Loucy (cell line): ENCODE measurements around the gene APOOL.

Experiments used
- H2AFZ ChIP-seq: fragments of 200-600 bp; sonication (generic); 2 replicates; pipeline ENCODE4 v1.6.0; 2016; ENCODE audit warnings: antibody characterized with exemption, mild to moderate bottlenecking, low read length, moderate library complexity
- H3F3A ChIP-seq: fragments of 200-600 bp; 2 replicates; pipeline ENCODE4 v1.6.0; 2016; ENCODE audit warnings: antibody characterized with exemption, low read depth, mild to moderate bottlenecking
- H3K27me3 ChIP-seq: fragments of 200-600 bp; sonication (generic); 2 replicates; pipeline ENCODE4 v1.6.1; 2014; ENCODE audit warnings: low read length, mild to moderate bottlenecking; ENCODE audit not compliant: insufficient read depth, poor library complexity, severe bottlenecking
- H3K36me3 ChIP-seq: fragments of 200-600 bp; sonication (generic); 2 replicates; pipeline ENCODE4 v1.6.1; 2016; ENCODE audit warnings: low read length; ENCODE audit not compliant: insufficient read depth
- H3K4me1 ChIP-seq: fragments of 200-600 bp; sonication (generic); 2 replicates; pipeline ENCODE4 v1.5.1; 2014; ENCODE audit warnings: low read length, mild to moderate bottlenecking; ENCODE audit not compliant: insufficient read depth, poor library complexity, severe bottlenecking
- H3K4me2 ChIP-seq: fragments of 200-600 bp; sonication (generic); 2 replicates; pipeline ENCODE4 v1.6.0; 2014; ENCODE audit warnings: antibody characterized with exemption, low read length, low read depth, mild to moderate bottlenecking; ENCODE audit not compliant: poor library complexity, severe bottlenecking
- H3K4me3 ChIP-seq: fragments of 200-600 bp; sonication (generic); 2 replicates; pipeline ENCODE4 v1.5.1; 2014; ENCODE audit warnings: low read length, mild to moderate bottlenecking, mixed read lengths; ENCODE audit not compliant: poor library complexity, severe bottlenecking
- H3K79me2 ChIP-seq: fragments of 200-600 bp; sonication (generic); 2 replicates; pipeline ENCODE4 v1.6.1; 2014; ENCODE audit warnings: low read length; ENCODE audit not compliant: insufficient read depth
- H3K9ac ChIP-seq: fragments of 200-600 bp; sonication (generic); 2 replicates; pipeline ENCODE4 v1.6.0; 2014; ENCODE audit warnings: mild to moderate bottlenecking, low read depth, low read length, moderate library complexity; ENCODE audit not compliant: poor library complexity, severe bottlenecking
- H3K9me2 ChIP-seq: fragments of 200-600 bp; sonication (generic); replicated peaks from 2 replicates; pipeline ENCODE4 v1.6.1; 2016; ENCODE audit warnings: low read depth, low read length, mixed read lengths
- H3K9me3 ChIP-seq: fragments of 200-600 bp; sonication (generic); 2 replicates; pipeline ENCODE4 v1.6.1; 2014; ENCODE audit warnings: mild to moderate bottlenecking, antibody characterized with exemption, low read length, low read depth; ENCODE audit not compliant: insufficient read depth
- H4K20me1 ChIP-seq: fragments of 200-600 bp; sonication (generic); 2 replicates; pipeline ENCODE4 v1.6.0; 2014; ENCODE audit warnings: antibody characterized with exemption, low read length, mild to moderate bottlenecking; ENCODE audit not compliant: insufficient read depth, poor library complexity, severe bottlenecking
- CTCF ChIP-seq: fragments of 200-600 bp; sonication (generic); conservative IDR thresholded peaks from 2 replicates; pipeline ENCODE4 v1.5.1; 2014; ENCODE audit warnings: mild to moderate bottlenecking, antibody characterized with exemption, low read length
- EZH2phosphoT487 ChIP-seq: fragments of 200-600 bp; IDR thresholded peaks from 2 replicates; pipeline ENCODE4 v1.6.1; 2018; ENCODE audit warnings: antibody characterized with exemption, mild to moderate bottlenecking, moderate library complexity, borderline replicate concordance

APOOL gene

GRCh38 chrX:85037114-85037513 is 33.4 kb downstream of the APOOL start:
- no peaks in the 10 kb centered on the region for H3K27me3 ChIP-seq
- H3K9me3 ChIP-seq: no peaks in the 10 kb centered on the region
- no peaks in the 10 kb centered on the region for H3K9me2 ChIP-seq
- H3K79me2 ChIP-seq: no peaks in the 10 kb centered on the region
- H3K36me3 ChIP-seq: no peaks in the 10 kb centered on the region
- H3K4me1 ChIP-seq: no peaks in the 10 kb centered on the region
- H3K4me2 ChIP-seq: no peak overlapping the region
- H3K9ac ChIP-seq: no peak overlapping the region
- H4K20me1 ChIP-seq: no peaks in the 10 kb centered on the region
- no peak overlapping the region for H3K4me3 ChIP-seq
- no peaks in the 10 kb centered on the region for H3F3A ChIP-seq
- no peak for TF ChIP-seq CTCF
- no peak for TF ChIP-seq EZH2phosphoT487
- no peak overlapping the region for H2AFZ ChIP-seq

GRCh38 chrX:85051627-85052026 is 48.0 kb downstream of the APOOL start:
- Histone ChIP-seq H3F3A (no peaks in the 10 kb centered on the region), H3K36me3 (no peaks in the 10 kb centered on the region), H3K4me3 (no peak overlapping the region), H4K20me1 (no peaks in the 10 kb centered on the region), H2AFZ (no peak overlapping the region), H3K9me2 (no peaks in the 10 kb centered on the region), H3K4me2 (no peak overlapping the region), H3K4me1 (no peaks in the 10 kb centered on the region), H3K9ac (no peak overlapping the region), H3K79me2 (no peaks in the 10 kb centered on the region), H3K9me3 (no peaks in the 10 kb centered on the region), H3K27me3 (no peaks in the 10 kb centered on the region)
- TF ChIP-seq EZH2phosphoT487 (no peak), CTCF (no peak)

- H3K27me3 ChIP-seq: no peaks in the 10 kb centered on the region
- no peaks in the 10 kb centered on the region for H3K79me2 ChIP-seq
- H3K9ac ChIP-seq: no peak overlapping the region
- H3K4me3 ChIP-seq: no peak overlapping the region
- H3K4me2 ChIP-seq: no peak overlapping the region
- no peaks in the 10 kb centered on the region for H3K9me3 ChIP-seq
- H4K20me1 ChIP-seq: no peaks in the 10 kb centered on the region
- H3K36me3 ChIP-seq: no peaks in the 10 kb centered on the region
- H2AFZ ChIP-seq: no peak overlapping the region
- H3K4me1 ChIP-seq: no peaks in the 10 kb centered on the region
- no peak for TF ChIP-seq EZH2phosphoT487
- no peak for TF ChIP-seq CTCF
- H3K9me2 ChIP-seq: no peaks in the 10 kb centered on the region
- H3F3A ChIP-seq: no peaks in the 10 kb centered on the region
Measured at GRCh38 chrX:85052205-85052604, 48.5 kb downstream of the APOOL start.
